K562 (cell line): ENCODE data around the gene MMP23B. TPM values are rescaled to one million over a fixed set of nuclear protein-coding genes. Genes with fewer than 3 reads are reported as not detected.

Source experiments
- CBFA2T2 ChIP-seq: fragments of 450-650 bp; conservative IDR thresholded peaks from 2 replicates; pipeline ENCODE4 v1.6.1; 2017; ENCODE audit warnings: mild to moderate bottlenecking
- CEBPB ChIP-seq: fragments of 450-650 bp; IDR thresholded peaks from 2 replicates; pipeline ENCODE4 v1.6.1; 2016; ENCODE audit warnings: missing genetic modification characterization, missing compliant biosample characterization
- ELF2 ChIP-seq: fragments of 250-450 bp; sonication (Bioruptor Pico); IDR thresholded peaks from 2 replicates; pipeline ENCODE4 v1.5.0; 2021; ENCODE audit warnings: mild to moderate bottlenecking
- HCFC1 ChIP-seq: IDR thresholded peaks from 2 replicates; pipeline ENCODE4 v1.6.1; 2012; ENCODE audit warnings: low read depth, low read length, improper control_type of control experiment
- KLF13 ChIP-seq: fragments of 450-650 bp; IDR thresholded peaks from 2 replicates; pipeline ENCODE4 v1.6.1; 2016; ENCODE audit warnings: missing genetic modification characterization, low read depth, mild to moderate bottlenecking, missing compliant biosample characterization, moderate library complexity, borderline replicate concordance
- POLR2AphosphoS2 ChIP-seq: IDR thresholded peaks from 2 replicates; pipeline ENCODE4 v1.6.1; 2012; ENCODE audit warnings: low read length, improper control_type of control experiment
- RFX7 ChIP-seq: fragments of 250-450 bp; sonication (Bioruptor Pico); IDR thresholded peaks from 2 replicates; pipeline ENCODE4 v1.5.1; 2021; ENCODE audit warnings: mild to moderate bottlenecking
- TCFL5 ChIP-seq: fragments of 250-450 bp; sonication (Bioruptor Pico); conservative IDR thresholded peaks from 2 replicates; pipeline ENCODE4 v1.6.1; 2021; ENCODE audit warnings: mild to moderate bottlenecking, moderate library complexity, matching md5 sums
- TOE1 ChIP-seq, 2 experiments: fragments of 450-650 bp in 1 of 2; sonication (generic) in 1 of 2; formaldehyde crosslinking in 1 of 2; IDR thresholded peaks; 2 replicates each; pipeline versions ENCODE4 v1.7.1 to v1.8.0; 2016 to 2022; ENCODE audit warnings: borderline replicate concordance in 2 of 2, mild to moderate bottlenecking in 2 of 2, antibody characterized with exemption in 1 of 2, inconsistent platforms in 1 of 2, low read depth in 1 of 2, missing genetic modification reagents in 1 of 2, moderate library complexity in 1 of 2
- ZBTB8A ChIP-seq: fragments of 450-650 bp; IDR thresholded peaks from 2 replicates; pipeline ENCODE4 v1.6.1; 2018; ENCODE audit warnings: mild to moderate bottlenecking, moderate library complexity; ENCODE audit not compliant: partially characterized antibody
- ZNF217 ChIP-seq: sonication (generic); formaldehyde crosslinking; IDR thresholded peaks from 2 replicates; pipeline ENCODE4 v1.8.0; 2022; ENCODE audit warnings: mild to moderate bottlenecking, missing genetic modification reagents
- ZNF253 ChIP-seq: fragments of 250-450 bp; sonication (Bioruptor Pico); conservative IDR thresholded peaks from 2 replicates; pipeline ENCODE4 v1.6.1; 2021; ENCODE audit warnings: mild to moderate bottlenecking
- polyA plus RNA-seq, 8 experiments: library from polyadenylated mRNA; depleted of rRNA in 4 of 8; stranded (reverse) in 5 of 8; unstranded in 3 of 8; fragments of >200 nt; fragmentation: Nextera tagmentation in 2 of 8; fragmentation: Illumina TruSeq in 1 of 8; extraction: Ambion mirVana in 2 of 8; extraction: Trizol in 1 of 8; gene quantifications; 2 replicates each; pipeline versions ENCODE4 v1.2.1 to v1.2.3, GENCODE V29; 2011 to 2014; ENCODE audit warnings: inconsistent platforms in 1 of 8, missing spikeins in 1 of 8
- total RNA-seq, 7 experiments: library from RNA; depleted of rRNA in 6 of 7; stranded (reverse); fragments of >200 nt in 6 of 7; fragmentation: Illumina TruSeq in 2 of 7; extraction: Trizol in 2 of 7; gene quantifications; 2 replicates each; pipeline versions ENCODE4 v1.2.1 to v1.2.3, GENCODE V29; 2011 to 2021; ENCODE audit warnings: low replicate concordance in 1 of 7
- TF ChIP-seq, protein P1 (sequence below): sonication (generic); formaldehyde crosslinking; IDR thresholded peaks from 2 replicates; pipeline ENCODE4 v1.8.0; 2023; ENCODE audit warnings: missing genetic modification reagents, mild to moderate bottlenecking, borderline replicate concordance
- TF ChIP-seq, protein P2 (sequence below): fragments of 250-450 bp; sonication (Bioruptor Pico); IDR thresholded peaks from 2 replicates; pipeline ENCODE4 v1.8.0; 2022; ENCODE audit warnings: inconsistent platforms
- TF ChIP-seq, protein P3 (sequence below): fragments of 250-450 bp; sonication (Bioruptor Pico); IDR thresholded peaks from 2 replicates; pipeline ENCODE4 v1.6.1; 2021; ENCODE audit warnings: mild to moderate bottlenecking
- TF ChIP-seq, protein P4 (sequence below): fragments of 250-450 bp; sonication (Bioruptor Pico); IDR thresholded peaks from 2 replicates; pipeline ENCODE4 v1.8.0; 2021; ENCODE audit warnings: moderate library complexity, mild to moderate bottlenecking, inconsistent platforms
- TF ChIP-seq, protein P5 (sequence below): sonication (generic); formaldehyde crosslinking; IDR thresholded peaks from 2 replicates; pipeline ENCODE4 v1.9.0; 2022; ENCODE audit warnings: mild to moderate bottlenecking, missing genetic modification reagents

MMP23B gene
- total and polyA plus RNA-seq, 9 of the 15 experiments (the other 6 are each of a cell fraction or from before 2014, with no cell fraction given) = 0.28 to 1.2 (median 0.41) TPM; not detected in 5

DNA sequence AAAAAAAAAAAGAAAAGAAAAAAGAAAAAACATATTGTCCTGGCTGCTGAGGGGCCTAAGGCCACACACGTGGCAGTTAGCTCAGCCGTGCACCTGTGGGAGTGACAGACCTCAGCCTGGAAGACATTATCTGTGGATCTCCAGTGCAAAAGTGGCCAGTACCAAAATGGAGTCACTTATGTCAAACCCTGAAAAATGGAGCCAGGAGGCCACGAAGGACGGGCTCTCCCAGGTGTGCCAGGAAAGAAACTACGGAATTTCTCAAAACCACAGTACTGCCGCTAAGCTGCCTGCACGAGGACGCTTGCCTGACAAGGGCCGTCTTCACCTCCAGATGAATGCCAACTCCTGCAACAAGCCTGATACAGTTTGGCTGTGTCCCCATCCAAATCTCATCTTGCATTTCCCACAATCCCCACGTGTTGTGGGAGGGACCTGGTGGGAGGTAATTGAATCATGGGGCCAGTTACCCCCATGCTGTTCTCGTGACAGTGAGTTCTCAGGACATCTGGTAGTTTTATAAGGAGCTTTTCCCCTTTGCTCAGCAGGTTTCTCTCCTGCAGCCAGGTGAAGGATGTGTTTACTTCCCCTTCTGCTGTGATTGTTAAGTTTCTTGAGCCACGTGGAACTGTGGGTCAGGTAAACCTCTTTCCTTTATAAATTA is 22.0 kb upstream of the MMP23B start (continued):
- TF ChIP-seq, protein P1, sequence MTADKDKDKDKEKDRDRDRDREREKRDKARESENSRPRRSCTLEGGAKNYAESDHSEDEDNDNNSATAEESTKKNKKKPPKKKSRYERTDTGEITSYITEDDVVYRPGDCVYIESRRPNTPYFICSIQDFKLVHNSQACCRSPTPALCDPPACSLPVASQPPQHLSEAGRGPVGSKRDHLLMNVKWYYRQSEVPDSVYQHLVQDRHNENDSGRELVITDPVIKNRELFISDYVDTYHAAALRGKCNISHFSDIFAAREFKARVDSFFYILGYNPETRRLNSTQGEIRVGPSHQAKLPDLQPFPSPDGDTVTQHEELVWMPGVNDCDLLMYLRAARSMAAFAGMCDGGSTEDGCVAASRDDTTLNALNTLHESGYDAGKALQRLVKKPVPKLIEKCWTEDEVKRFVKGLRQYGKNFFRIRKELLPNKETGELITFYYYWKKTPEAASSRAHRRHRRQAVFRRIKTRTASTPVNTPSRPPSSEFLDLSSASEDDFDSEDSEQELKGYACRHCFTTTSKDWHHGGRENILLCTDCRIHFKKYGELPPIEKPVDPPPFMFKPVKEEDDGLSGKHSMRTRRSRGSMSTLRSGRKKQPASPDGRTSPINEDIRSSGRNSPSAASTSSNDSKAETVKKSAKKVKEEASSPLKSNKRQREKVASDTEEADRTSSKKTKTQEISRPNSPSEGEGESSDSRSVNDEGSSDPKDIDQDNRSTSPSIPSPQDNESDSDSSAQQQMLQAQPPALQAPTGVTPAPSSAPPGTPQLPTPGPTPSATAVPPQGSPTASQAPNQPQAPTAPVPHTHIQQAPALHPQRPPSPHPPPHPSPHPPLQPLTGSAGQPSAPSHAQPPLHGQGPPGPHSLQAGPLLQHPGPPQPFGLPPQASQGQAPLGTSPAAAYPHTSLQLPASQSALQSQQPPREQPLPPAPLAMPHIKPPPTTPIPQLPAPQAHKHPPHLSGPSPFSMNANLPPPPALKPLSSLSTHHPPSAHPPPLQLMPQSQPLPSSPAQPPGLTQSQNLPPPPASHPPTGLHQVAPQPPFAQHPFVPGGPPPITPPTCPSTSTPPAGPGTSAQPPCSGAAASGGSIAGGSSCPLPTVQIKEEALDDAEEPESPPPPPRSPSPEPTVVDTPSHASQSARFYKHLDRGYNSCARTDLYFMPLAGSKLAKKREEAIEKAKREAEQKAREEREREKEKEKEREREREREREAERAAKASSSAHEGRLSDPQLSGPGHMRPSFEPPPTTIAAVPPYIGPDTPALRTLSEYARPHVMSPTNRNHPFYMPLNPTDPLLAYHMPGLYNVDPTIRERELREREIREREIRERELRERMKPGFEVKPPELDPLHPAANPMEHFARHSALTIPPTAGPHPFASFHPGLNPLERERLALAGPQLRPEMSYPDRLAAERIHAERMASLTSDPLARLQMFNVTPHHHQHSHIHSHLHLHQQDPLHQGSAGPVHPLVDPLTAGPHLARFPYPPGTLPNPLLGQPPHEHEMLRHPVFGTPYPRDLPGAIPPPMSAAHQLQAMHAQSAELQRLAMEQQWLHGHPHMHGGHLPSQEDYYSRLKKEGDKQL (CRISPR knock-in tag) = no peak
- TF ChIP-seq, protein P2, sequence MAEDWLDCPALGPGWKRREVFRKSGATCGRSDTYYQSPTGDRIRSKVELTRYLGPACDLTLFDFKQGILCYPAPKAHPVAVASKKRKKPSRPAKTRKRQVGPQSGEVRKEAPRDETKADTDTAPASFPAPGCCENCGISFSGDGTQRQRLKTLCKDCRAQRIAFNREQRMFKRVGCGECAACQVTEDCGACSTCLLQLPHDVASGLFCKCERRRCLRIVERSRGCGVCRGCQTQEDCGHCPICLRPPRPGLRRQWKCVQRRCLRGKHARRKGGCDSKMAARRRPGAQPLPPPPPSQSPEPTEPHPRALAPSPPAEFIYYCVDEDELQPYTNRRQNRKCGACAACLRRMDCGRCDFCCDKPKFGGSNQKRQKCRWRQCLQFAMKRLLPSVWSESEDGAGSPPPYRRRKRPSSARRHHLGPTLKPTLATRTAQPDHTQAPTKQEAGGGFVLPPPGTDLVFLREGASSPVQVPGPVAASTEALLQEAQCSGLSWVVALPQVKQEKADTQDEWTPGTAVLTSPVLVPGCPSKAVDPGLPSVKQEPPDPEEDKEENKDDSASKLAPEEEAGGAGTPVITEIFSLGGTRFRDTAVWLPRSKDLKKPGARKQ = no peak
- TF ChIP-seq, protein P3, sequence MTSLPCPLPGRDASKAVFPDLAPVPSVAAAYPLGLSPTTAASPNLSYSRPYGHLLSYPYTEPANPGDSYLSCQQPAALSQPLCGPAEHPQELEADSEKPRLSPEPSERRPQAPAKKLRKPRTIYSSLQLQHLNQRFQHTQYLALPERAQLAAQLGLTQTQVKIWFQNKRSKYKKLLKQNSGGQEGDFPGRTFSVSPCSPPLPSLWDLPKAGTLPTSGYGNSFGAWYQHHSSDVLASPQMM (CRISPR knock-in tag) = no peak
- TF ChIP-seq POLR2AphosphoS2 = no peak
- TF ChIP-seq TOE1 (IDR thresholded peaks at IDR 0.05; ENCODE audit: borderline replicate concordance) = no peak
- no peak for TF ChIP-seq TOE1 (CRISPR knock-in tag; IDR thresholded peaks at IDR 0.05; ENCODE audit: borderline replicate concordance, low read depth)
- no peak for TF ChIP-seq RFX7 (CRISPR knock-in tag)
- no peak for TF ChIP-seq CBFA2T2
- TF ChIP-seq, protein P4, sequence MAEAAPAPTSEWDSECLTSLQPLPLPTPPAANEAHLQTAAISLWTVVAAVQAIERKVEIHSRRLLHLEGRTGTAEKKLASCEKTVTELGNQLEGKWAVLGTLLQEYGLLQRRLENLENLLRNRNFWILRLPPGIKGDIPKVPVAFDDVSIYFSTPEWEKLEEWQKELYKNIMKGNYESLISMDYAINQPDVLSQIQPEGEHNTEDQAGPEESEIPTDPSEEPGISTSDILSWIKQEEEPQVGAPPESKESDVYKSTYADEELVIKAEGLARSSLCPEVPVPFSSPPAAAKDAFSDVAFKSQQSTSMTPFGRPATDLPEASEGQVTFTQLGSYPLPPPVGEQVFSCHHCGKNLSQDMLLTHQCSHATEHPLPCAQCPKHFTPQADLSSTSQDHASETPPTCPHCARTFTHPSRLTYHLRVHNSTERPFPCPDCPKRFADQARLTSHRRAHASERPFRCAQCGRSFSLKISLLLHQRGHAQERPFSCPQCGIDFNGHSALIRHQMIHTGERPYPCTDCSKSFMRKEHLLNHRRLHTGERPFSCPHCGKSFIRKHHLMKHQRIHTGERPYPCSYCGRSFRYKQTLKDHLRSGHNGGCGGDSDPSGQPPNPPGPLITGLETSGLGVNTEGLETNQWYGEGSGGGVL = peak; percentile 71; the same call in 1 of the 2 replicates
- no peak for TF ChIP-seq ZBTB8A
- no peak for TF ChIP-seq ZNF253 (CRISPR knock-in tag)
- TF ChIP-seq ZNF217 = no peak
- TF ChIP-seq CEBPB (tag) = no peak
- peak; percentile 85 for TF ChIP-seq TCFL5 (CRISPR knock-in tag)
- TF ChIP-seq KLF13 = peak; percentile 90
- no peak for TF ChIP-seq ELF2 (CRISPR knock-in tag)
- no peak for TF ChIP-seq HCFC1
- TF ChIP-seq, protein P5, sequence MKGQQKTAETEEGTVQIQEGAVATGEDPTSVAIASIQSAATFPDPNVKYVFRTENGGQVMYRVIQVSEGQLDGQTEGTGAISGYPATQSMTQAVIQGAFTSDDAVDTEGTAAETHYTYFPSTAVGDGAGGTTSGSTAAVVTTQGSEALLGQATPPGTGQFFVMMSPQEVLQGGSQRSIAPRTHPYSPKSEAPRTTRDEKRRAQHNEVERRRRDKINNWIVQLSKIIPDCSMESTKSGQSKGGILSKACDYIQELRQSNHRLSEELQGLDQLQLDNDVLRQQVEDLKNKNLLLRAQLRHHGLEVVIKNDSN (CRISPR knock-in tag) = peak; percentile 21; the same call in 1 of the 2 replicates
